OCI-M2 (cell line): Measurements from ENCODE around the gene CHST9.

Experiments used
- DNase-seq: peaks from one replicate; lab custom pipeline; 2025; ENCODE audit not compliant: unreplicated experiment; lab: John Stamatoyannopoulos, UW

The CHST9 gene

GRCh38 chr18:26874283-26874682, 310.8 kb downstream of the CHST9 start:
- DNase-seq: no peak

GRCh38 chr18:26869640-26870039, 315.5 kb downstream of the CHST9 start:
- DNase-seq: no peak

- no peak for DNase-seq
Observed at GRCh38 chr18:26868968-26869586, 316.0 kb downstream of the CHST9 start.

GRCh38 chr18:26867471-26867870, 317.6 kb downstream of the CHST9 start:
- DNase-seq: no peak

GRCh38 chr18:26865557-26865956, 319.6 kb downstream of the CHST9 start, which contains the start of gene AQP4:
AQP4 (minus strand) TSS chr18:26865707; CDS start chr18:26865689, 18 bp downstream.
- no peak for DNase-seq

- DNase-seq: no peak
Observed at GRCh38 chr18:26864658-26865057, 320.4 kb downstream of the CHST9 start.

- DNase-seq: no peak
Observed at GRCh38 chr18:26863921-26864497, 321.1 kb downstream of the CHST9 start.

GRCh38 chr18:26863122-26863879, 321.8 kb downstream of the CHST9 start:
- no peak for DNase-seq

GRCh38 chr18:26862084-26862483, 323.0 kb downstream of the CHST9 start:
- DNase-seq: no peak
